Activated CD8-positive, alpha-beta memory T cell treated with anti-CD3 and anti-CD28 coated beads, Interleukin-2, amount 50 U/mL, for 4 hours (primary cell): ENCODE measurements around the gene PAGE2.
"Not testable (repeated sequence)": the region's sequence is repeated elsewhere in the genome, so short reads cannot be mapped to it uniquely, and the experiment has no call there.

Experiments used
- DNase-seq: peaks from one replicate; pipeline ENCODE4 v3.0.0-alpha.2; 2020

PAGE2 gene

GRCh38 chrX:55127692-55128091, 38.9 kb downstream of the PAGE2 start:
- no peak for DNase-seq

- DNase-seq: no peak
These were observed 40.5 kb downstream of the PAGE2 start for GRCh38 chrX:55129361-55129760.

- no peak for DNase-seq
These were observed 41.7 kb downstream of the PAGE2 start for GRCh38 chrX:55130481-55130880.

- DNase-seq: no peak
These were observed 43.6 kb downstream of the PAGE2 start for GRCh38 chrX:55132416-55132815.

- peak; percentile 22 for DNase-seq
These were observed 46.4 kb downstream of the PAGE2 start for GRCh38 chrX:55135171-55135570.

GRCh38 chrX:55140800-55141199, 52.0 kb downstream of the PAGE2 start:
- DNase-seq: not testable (repeated sequence)
